WTC11 (cell line): ENCODE measurements around the gene STK31.

Source experiments
- ATF2 ChIP-seq: sonication (generic); formaldehyde crosslinking; IDR thresholded peaks from 2 replicates; pipeline ENCODE4 v1.8.1; 2022; ENCODE audit warnings: low read depth, missing genetic modification reagents, borderline replicate concordance
- CTCF ChIP-seq: fragments of 200-600 bp; IDR thresholded peaks from 2 replicates; pipeline ENCODE4 v1.8.0; 2022; ENCODE audit warnings: antibody characterized with exemption
- SP1 ChIP-seq: sonication (generic); formaldehyde crosslinking; conservative IDR thresholded peaks from 2 replicates; pipeline ENCODE4 v1.8.1; 2022; ENCODE audit warnings: missing genetic modification reagents
- USF2 ChIP-seq: sonication (generic); formaldehyde crosslinking; IDR thresholded peaks from 2 replicates; pipeline ENCODE4 v1.8.1; 2023; ENCODE audit warnings: mild to moderate bottlenecking, missing genetic modification reagents, moderate library complexity
- ZBTB43 ChIP-seq: sonication (generic); formaldehyde crosslinking; IDR thresholded peaks from 2 replicates; pipeline ENCODE4 v1.8.1; 2023; ENCODE audit warnings: mild to moderate bottlenecking, missing genetic modification reagents
- ZNF138 ChIP-seq: sonication (generic); formaldehyde crosslinking; conservative IDR thresholded peaks from 2 replicates; pipeline ENCODE4 v1.8.1; 2022; ENCODE audit warnings: mild to moderate bottlenecking, moderate library complexity, missing genetic modification reagents

GRCh38 chr7:23765943-23766342 is 55.9 kb downstream of the STK31 start:
- no peak for TF ChIP-seq CTCF
- no peak for TF ChIP-seq ATF2 (CRISPR knock-in tag)
- no peak for TF ChIP-seq ZBTB43 (CRISPR knock-in tag)
- TF ChIP-seq USF2 (CRISPR knock-in tag), result no peak
- no peak for TF ChIP-seq SP1
- no peak for TF ChIP-seq ZNF138
